Measurements from ENCODE around the gene CIT.

The CIT gene

GRCh38 chr12:119850330-119850729 is 26.8 kb downstream of the CIT start (continued):
- TF ChIP-seq ZNF837 (tag by site-specific recombination; IDR thresholded peaks at IDR 0.05) = no peak
- no peak for TF ChIP-seq ZBTB21 (tag by site-specific recombination; IDR thresholded peaks at IDR 0.05)
- TF ChIP-seq ZNF292 (tag by site-specific recombination; IDR thresholded peaks at IDR 0.05; ENCODE audit: borderline replicate concordance, low read depth) = no peak

GRCh38 chr12:119843100-119843499 is 34.0 kb downstream of the CIT start:
- no peak overlapping the region for H3K4me3 ChIP-seq (ENCODE audit: low read depth, low read length)
- no peak for TF ChIP-seq ZNF837 (tag by site-specific recombination; IDR thresholded peaks at IDR 0.05)
- TF ChIP-seq ZNF677 (tag by site-specific recombination; IDR thresholded peaks at IDR 0.05) = no peak
- TF ChIP-seq ZBTB44 (tag by site-specific recombination; IDR thresholded peaks at IDR 0.05) = no peak
- no peak for TF ChIP-seq EGR2 (tag by site-specific recombination; IDR thresholded peaks at IDR 0.05; ENCODE audit: low read depth)
- TF ChIP-seq ZNF366 (tag by site-specific recombination; conservative IDR thresholded peaks at IDR 0.05) = no peak
- TF ChIP-seq PATZ1 (tag by site-specific recombination; IDR thresholded peaks at IDR 0.05) = no peak
- TF ChIP-seq ATF2 (tag by site-specific recombination; IDR thresholded peaks at IDR 0.05; ENCODE audit: low read depth) = no peak
- no peak for TF ChIP-seq ZBTB10 (tag by site-specific recombination; IDR thresholded peaks at IDR 0.05)
- TF ChIP-seq ZNF660 (tag by site-specific recombination; IDR thresholded peaks at IDR 0.05) = no peak
- TF ChIP-seq MEIS1 (CRISPR knock-in tag; IDR thresholded peaks at IDR 0.05; ENCODE audit: borderline replicate concordance) = no peak
- TF ChIP-seq ZBTB21 (tag by site-specific recombination; IDR thresholded peaks at IDR 0.05) = no peak
- TF ChIP-seq ZNF114 (tag by site-specific recombination; IDR thresholded peaks at IDR 0.05) = no peak
- TF ChIP-seq ZNF280C (tag by site-specific recombination; IDR thresholded peaks at IDR 0.05) = no peak
- no peak for TF ChIP-seq ZNF19 (tag by site-specific recombination; IDR thresholded peaks at IDR 0.05; ENCODE audit: low read depth)
- no peak for TF ChIP-seq AEBP2 (tag by site-specific recombination; IDR thresholded peaks at IDR 0.05; ENCODE audit: borderline replicate concordance)
- no peak for TF ChIP-seq ZNF529 (tag by site-specific recombination; IDR thresholded peaks at IDR 0.05; ENCODE audit: insufficient replicate concordance)
- no peak for TF ChIP-seq ZNF791 (tag by site-specific recombination; IDR thresholded peaks at IDR 0.05)
- no peak for TF ChIP-seq ZNF214 (tag by site-specific recombination; IDR thresholded peaks at IDR 0.05; ENCODE audit: borderline replicate concordance)
- TF ChIP-seq ZFP41 (tag by site-specific recombination; IDR thresholded peaks at IDR 0.05; ENCODE audit: borderline replicate concordance) = no peak
- TF ChIP-seq ZSCAN23 (tag by site-specific recombination; IDR thresholded peaks at IDR 0.05) = no peak
- peaks cover 11 to 60% of the 10 kb centered on the region in 2 experiments; a peak in 2 of 3 replicates for H3K36me3 ChIP-seq (ENCODE audit: control insufficient read depth in 2 of 2, insufficient read depth in 1 of 2, low read length in 2 of 2)
- ChIA-PET POLR2A (no interaction called here), CTCF (no interaction called here)
- no peak overlapping the region for H3K27ac ChIP-seq (ENCODE audit: extremely low read depth, low read depth, low read length)
- H3K4me1 ChIP-seq (ENCODE audit: control insufficient read depth, insufficient read depth, low read length) = no peaks in the 10 kb centered on the region
- no peaks in the 10 kb centered on the region for H3K9me3 ChIP-seq (ENCODE audit: control insufficient read depth, insufficient read depth, low read depth, low read length)
